LNCAP (cell line): ENCODE data around the gene CHD6.

Experiments used
- TF ChIP-seq, protein P1 (sequence below): fragments of 450-650 bp; IDR thresholded peaks from 2 replicates; pipeline ENCODE4 v1.5.1; 2017; ENCODE audit warnings: mild to moderate bottlenecking

CHD6 gene

DNA sequence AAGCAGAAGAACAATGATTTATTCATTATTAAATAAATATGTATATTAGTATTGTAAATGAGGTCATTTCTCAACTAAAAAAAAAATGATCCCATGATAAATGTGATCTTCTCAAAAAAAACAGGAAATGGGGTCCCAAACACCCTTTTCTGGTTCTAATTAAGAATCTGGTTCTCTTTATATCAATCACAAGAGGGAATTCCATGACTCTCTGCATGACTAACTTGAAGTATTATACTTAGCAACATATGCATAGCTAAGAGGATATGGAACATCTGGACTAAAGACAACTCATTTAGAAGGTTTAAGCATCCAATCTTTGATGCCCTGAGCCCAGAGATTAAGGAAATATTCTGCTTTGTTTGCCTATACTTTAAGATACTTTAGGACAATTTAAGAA, 161.8 kb downstream of the CHD6 start:
- TF ChIP-seq, protein P1, sequence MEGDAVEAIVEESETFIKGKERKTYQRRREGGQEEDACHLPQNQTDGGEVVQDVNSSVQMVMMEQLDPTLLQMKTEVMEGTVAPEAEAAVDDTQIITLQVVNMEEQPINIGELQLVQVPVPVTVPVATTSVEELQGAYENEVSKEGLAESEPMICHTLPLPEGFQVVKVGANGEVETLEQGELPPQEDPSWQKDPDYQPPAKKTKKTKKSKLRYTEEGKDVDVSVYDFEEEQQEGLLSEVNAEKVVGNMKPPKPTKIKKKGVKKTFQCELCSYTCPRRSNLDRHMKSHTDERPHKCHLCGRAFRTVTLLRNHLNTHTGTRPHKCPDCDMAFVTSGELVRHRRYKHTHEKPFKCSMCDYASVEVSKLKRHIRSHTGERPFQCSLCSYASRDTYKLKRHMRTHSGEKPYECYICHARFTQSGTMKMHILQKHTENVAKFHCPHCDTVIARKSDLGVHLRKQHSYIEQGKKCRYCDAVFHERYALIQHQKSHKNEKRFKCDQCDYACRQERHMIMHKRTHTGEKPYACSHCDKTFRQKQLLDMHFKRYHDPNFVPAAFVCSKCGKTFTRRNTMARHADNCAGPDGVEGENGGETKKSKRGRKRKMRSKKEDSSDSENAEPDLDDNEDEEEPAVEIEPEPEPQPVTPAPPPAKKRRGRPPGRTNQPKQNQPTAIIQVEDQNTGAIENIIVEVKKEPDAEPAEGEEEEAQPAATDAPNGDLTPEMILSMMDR = no peak

DNA sequence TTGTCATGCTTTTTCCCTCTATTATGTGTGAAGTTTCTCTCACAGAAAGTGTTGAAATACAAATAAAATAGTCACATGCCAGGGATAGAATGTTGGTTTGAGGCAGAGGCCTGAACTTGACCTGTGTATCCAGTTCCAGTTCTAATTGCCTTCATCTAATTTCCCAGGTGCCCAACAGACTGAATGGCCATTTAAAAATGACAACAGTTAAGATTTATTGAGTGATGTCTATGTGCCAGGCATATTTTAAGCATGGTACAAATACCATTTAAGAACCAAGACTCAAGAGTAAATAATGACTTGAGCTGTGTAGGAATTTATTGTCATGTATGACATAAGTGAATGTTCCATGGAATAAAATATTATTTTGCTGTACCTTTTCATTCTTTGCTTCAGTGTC, 163.9 kb downstream of the CHD6 start:
- TF ChIP-seq, protein P1 = no peak

DNA sequence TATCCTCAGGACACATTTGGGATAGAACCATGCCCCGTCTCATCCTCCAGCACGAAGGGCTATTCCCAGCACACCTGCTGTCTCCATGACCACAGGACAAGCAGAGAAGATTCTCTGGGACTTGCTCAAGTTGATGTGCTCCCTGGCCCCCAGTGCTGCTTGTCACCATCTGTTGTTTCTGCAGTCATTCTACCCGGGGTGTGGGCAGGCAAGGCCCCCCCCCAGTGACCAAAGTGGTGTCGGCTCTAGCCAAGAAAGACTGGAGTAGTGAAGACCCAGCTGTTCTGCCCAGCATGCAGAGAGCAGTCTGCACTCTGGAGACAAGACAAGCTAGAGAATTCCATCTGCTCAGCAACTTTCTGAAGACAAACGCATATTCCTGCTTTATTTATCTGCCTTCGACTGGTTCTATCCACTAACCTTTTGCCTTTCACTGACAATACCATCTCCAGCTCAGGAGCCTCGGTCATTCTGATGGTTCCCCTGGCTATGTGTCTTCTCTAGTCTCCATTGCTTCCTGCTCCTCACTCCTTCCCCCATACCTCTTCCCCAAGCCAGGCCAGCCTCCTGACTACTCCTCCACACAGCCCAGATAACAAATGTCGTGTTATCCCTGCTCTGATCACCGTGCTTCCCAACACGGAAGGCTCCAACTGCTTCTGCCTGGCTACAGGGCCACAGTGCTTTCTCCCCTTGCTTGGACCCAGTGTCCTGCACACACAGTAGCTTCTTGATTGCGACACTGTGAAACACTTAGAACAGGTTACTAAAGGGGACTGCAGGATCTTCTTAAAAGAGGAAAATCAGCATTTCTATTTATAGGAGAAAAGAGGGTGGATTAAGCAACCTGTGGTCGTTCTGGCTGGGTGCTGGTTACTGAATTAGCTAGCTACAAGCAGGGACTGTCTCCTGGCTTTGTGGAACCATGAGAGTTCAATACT, 164.9 kb downstream of the CHD6 start:
- TF ChIP-seq, protein P1 = no peak

DNA sequence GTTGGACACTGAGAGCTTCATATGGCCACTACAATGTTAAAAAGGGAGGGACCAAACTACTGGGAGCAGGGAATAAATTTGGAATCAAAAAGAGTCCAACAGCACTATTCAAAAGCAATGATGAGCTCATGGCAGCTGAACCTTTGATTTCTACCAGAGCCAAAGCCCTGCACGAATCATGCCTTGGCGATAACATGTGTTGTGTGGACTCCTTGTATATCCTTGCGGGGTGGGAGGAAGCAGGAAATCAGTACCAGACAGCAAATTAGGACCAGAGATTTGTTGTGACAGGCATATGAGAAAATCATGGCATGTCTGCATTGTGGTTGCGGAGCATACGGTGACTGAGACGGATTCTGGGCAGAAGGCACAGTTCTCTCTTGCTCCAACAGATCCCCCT, 166.0 kb downstream of the CHD6 start:
- TF ChIP-seq, protein P1 = no peak

DNA sequence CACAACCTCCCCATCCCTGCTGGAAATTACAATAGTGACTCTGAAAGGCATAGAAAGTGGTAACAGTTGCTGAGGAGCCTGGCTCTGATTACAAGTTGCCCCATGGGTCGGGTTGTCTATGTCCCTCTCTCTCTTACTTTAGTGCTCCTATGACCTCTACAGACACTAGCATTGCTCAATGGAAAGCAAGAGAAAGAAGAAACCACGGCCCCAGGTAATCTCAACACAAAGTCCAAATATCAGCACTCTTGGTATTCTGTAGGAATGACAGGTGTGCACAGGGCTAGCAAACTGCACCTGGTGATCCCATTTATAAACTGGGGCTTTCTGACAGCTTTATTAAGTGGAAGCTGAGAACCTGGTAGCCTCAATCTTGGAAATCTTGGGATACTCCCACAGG, 171.2 kb downstream of the CHD6 start:
- TF ChIP-seq, protein P1 = no peak

DNA sequence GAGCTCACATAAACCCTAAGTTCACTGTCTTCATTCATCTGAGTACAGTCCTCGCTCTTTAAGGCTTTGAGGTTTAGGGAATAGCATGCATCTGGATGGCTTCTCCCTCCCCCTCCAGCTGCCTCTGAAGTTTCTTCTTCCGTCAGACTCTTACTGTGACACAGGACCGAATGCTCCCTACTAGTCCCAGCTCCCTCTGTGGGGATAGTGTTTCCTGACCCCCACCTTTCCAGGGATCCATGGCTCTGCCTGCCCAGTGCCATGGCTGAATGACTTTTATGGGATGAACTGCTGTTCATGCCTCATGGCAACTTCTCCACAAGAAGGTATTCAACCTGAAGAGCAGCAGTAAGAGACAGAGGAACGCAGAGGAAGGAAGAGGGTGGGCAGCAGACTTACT, 171.7 kb downstream of the CHD6 start:
- TF ChIP-seq, protein P1 = no peak

DNA sequence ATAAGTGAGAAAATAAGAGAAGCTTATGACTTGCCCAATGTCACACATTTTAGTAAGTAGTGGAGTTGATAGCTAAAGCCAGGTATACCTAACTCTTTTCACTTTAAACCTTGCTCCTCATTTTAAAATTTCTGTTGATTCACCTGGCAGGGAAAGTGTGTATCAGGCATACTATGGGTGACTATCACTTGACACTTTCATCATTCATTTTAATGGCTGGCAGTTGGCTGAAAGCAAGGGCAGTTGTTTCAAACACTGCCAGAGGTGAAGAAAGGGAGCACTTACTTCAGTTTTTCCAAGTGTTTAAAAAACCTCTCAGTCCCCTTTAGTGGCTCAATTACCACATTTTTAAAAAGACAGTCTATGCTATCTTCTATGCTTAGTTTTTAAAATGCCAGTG, 173.4 kb downstream of the CHD6 start:
- TF ChIP-seq, protein P1 = no peak

DNA sequence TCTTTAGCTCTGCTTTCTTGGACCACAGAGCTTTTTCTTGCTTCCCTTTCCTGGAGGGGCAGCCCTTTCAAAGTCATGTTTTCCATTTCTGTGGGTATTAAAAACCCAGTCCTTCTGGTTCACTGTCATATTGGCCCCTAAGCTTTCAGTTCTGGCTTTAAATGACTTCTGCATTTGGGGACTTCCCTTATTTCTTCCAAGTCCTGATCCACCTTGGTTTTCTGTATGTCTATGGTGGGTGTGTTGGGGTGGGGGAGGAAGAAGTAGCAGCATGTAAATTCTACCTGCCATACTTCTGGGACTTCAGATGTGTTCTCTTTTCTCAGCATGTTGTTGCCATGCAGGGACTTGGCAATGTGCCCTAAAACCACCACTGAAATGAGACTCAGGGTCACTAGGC, 174.5 kb downstream of the CHD6 start:
- TF ChIP-seq, protein P1 = no peak
